Suprapubic skin (tissue), 3 donors: ENCODE results near the gene FANK1.

Experiments used
- EP300 ChIP-seq: sonication (generic); formaldehyde crosslinking; IDR thresholded peaks from one replicate; pipeline ENCODE4 v1.6.1; 2017; ENCODE audit warnings: antibody characterized with exemption
- POLR2A ChIP-seq, 2 donors: fragments of 450-650 bp; IDR thresholded peaks; one replicate each; pipeline ENCODE4 v1.6.1; 2017; ENCODE audit warnings: antibody characterized with exemption in 2 of 2, mild to moderate bottlenecking in 2 of 2, moderate library complexity in 2 of 2
- TF ChIP-seq, protein P1 (sequence below), 2 donors: fragments of 200-600 bp in 1 of 2; fragments of 450-650 bp in 1 of 2; sonication (generic) in 1 of 2; IDR thresholded peaks; one replicate each; pipeline ENCODE4 v1.5.1; 2016 to 2019; ENCODE audit warnings: antibody characterized with exemption in 2 of 2, mild to moderate bottlenecking in 1 of 2, moderate library complexity in 1 of 2

DNA sequence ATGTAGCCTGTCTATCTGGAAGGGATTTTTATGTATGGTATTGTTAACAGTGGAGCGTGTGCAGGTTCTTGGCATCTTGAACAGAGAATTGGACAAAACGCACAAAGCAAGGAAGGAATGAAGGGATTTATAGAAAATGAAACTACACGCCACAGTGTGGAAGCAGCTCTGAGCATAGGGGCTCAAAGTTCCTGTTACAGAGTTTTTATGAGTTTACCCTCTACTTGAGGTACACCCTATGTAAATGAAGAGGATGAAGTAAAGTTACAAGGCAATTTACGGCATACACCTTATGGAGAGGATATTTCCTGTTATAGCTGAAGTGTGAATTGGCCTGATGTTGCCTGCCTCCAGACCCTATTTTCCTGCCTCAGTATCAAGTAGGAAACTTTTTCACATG is 33.3 kb downstream of the FANK1 start:
- no peak for TF ChIP-seq EP300
- TF ChIP-seq, protein P1, sequence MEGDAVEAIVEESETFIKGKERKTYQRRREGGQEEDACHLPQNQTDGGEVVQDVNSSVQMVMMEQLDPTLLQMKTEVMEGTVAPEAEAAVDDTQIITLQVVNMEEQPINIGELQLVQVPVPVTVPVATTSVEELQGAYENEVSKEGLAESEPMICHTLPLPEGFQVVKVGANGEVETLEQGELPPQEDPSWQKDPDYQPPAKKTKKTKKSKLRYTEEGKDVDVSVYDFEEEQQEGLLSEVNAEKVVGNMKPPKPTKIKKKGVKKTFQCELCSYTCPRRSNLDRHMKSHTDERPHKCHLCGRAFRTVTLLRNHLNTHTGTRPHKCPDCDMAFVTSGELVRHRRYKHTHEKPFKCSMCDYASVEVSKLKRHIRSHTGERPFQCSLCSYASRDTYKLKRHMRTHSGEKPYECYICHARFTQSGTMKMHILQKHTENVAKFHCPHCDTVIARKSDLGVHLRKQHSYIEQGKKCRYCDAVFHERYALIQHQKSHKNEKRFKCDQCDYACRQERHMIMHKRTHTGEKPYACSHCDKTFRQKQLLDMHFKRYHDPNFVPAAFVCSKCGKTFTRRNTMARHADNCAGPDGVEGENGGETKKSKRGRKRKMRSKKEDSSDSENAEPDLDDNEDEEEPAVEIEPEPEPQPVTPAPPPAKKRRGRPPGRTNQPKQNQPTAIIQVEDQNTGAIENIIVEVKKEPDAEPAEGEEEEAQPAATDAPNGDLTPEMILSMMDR (IDR thresholded peaks at IDR 0.05): no peak
- no peak for TF ChIP-seq POLR2A (IDR thresholded peaks at IDR 0.05)
